Upper lobe of left lung (tissue), 6 donors: Measurements from ENCODE around the gene RFWD3. TPM values are rescaled to one million over a fixed set of nuclear protein-coding genes. Genes with fewer than 3 reads are reported as not detected.

Experiments
- ATAC-seq, 2 donors: fragments of 200-7000 bp; cut with Tn5 transposase; one replicate each; pipeline ENCODE4 v1.9.1; 2022; ENCODE audit warnings: mild to moderate bottlenecking in 2 of 2, moderate library complexity in 2 of 2; ENCODE audit not compliant: low FRiP score in 2 of 2
- DNase-seq, 2 donors: peaks; one replicate each; pipeline ENCODE4 v3.0.0-alpha.2; 2019 to 2020
- H3K27ac ChIP-seq, 4 donors: fragments of 200-600 bp; sonication (generic); one replicate each; pipeline ENCODE4 v1.5.1; 2016 to 2019
- H3K27me3 ChIP-seq, 4 donors: fragments of 200-600 bp; sonication (generic); one replicate each; pipeline ENCODE4 v1.5.1; 2017 to 2019
- H3K36me3 ChIP-seq, 4 donors: fragments of 200-600 bp; sonication (generic); one replicate each; pipeline ENCODE4 v1.5.1; 2016 to 2019
- H3K4me1 ChIP-seq, 4 donors: fragments of 200-600 bp; sonication (generic); one replicate each; pipeline ENCODE4 v1.5.1; 2018 to 2019
- H3K4me3 ChIP-seq, 4 donors: fragments of 200-600 bp; sonication (generic); one replicate each; pipeline ENCODE4 v1.5.1; 2017 to 2019; ENCODE audit warnings: mild to moderate bottlenecking in 2 of 4, moderate library complexity in 1 of 4
- H3K9me3 ChIP-seq, 4 donors: fragments of 200-600 bp; sonication (generic); one replicate each; pipeline ENCODE4 v1.5.1; 2018 to 2019
- CTCF ChIP-seq, 6 experiments: fragments of 450-650 bp in 4 of 6; fragments of 200-600 bp in 2 of 6; sonication (generic) in 2 of 6; IDR thresholded peaks; one replicate each; pipeline ENCODE4 v1.5.1; 2016 to 2019; ENCODE audit warnings: antibody characterized with exemption in 6 of 6
- EP300 ChIP-seq, 4 donors: sonication (generic); formaldehyde crosslinking; IDR thresholded peaks; one replicate each; pipeline ENCODE4 v1.5.1; 2017; ENCODE audit warnings: antibody characterized with exemption in 4 of 4, control low read depth in 2 of 4
- POLR2A ChIP-seq, 4 donors: fragments of 450-650 bp; IDR thresholded peaks; one replicate each; pipeline ENCODE4 v1.5.1; 2016 to 2017; ENCODE audit warnings: antibody characterized with exemption in 4 of 4, mild to moderate bottlenecking in 2 of 4
- POLR2AphosphoS5 ChIP-seq, 2 donors: sonication (generic); formaldehyde crosslinking; IDR thresholded peaks; one replicate each; pipeline ENCODE4 v1.5.1; 2017; ENCODE audit warnings: antibody characterized with exemption in 2 of 2
- WGBS, 2 donors: methylation state at CpG; one replicate each; pipeline ENCODE4 v1.1.5; 2017 to 2018; 5-methylcytosine and 5-hydroxymethylcytosine counted together
- total RNA-seq, 6 donors: library from RNA; depleted of rRNA in 4 of 6; stranded (reverse); fragments of >200 nt in 4 of 6; gene quantifications; one replicate each; pipeline versions ENCODE4 v1.1.0 to v1.2.1, GENCODE V29; 2016 to 2021
- donor health status: DM: no; HTN: no; CAD: no; lungs with moderate emphysema.
- donor health status: DM: no; HTN: yes; CAD: no; lungs with severe emphysema.

The RFWD3 gene
- total RNA-seq, 6 donors from 2014 or later = 6.0 to 28.6 (median 20.0) TPM

- DNase-seq (no peak), ATAC-seq (peak in 1 of 2 donors; percentile 18)
- no CpG with 5 or more reads among the region's 1 CpG for WGBS, 2 donors
- Histone ChIP-seq H3K36me3 (peaks cover 30 to 100% (median 83%) of the 10 kb centered on the region in 4 donors), H3K9me3 (no peaks in the 10 kb centered on the region), H3K4me1 (peaks cover 0 to 4% (median 0%) of the 10 kb centered on the region in 4 donors), H3K27me3 (no peaks in the 10 kb centered on the region), H3K4me3 (no peak overlapping the region), H3K27ac (no peak overlapping the region)
- no peak for TF ChIP-seq POLR2AphosphoS5 (IDR thresholded peaks at IDR 0.05)
- no peak for TF ChIP-seq EP300 (IDR thresholded peaks at IDR 0.05)
- TF ChIP-seq POLR2A (IDR thresholded peaks at IDR 0.05) = no peak
- TF ChIP-seq CTCF (IDR thresholded peaks at IDR 0.05) = no peak
These were observed 39.8 kb downstream of the RFWD3 start for GRCh38 chr16:74626741-74627416.

- no peaks in the 10 kb centered on the region for H3K4me1 ChIP-seq
- ATAC-seq = no peak
- 89 to 93% methylated on average over 12 to 14 of the region's 14 CpGs for WGBS, 2 donors
- H3K27me3 ChIP-seq = no peaks in the 10 kb centered on the region
- TF ChIP-seq CTCF (IDR thresholded peaks at IDR 0.05) (no peak), POLR2AphosphoS5 (IDR thresholded peaks at IDR 0.05) (no peak), POLR2A (IDR thresholded peaks at IDR 0.05) (no peak), EP300 (IDR thresholded peaks at IDR 0.05) (no peak)
- H3K36me3 ChIP-seq = peaks cover 27 to 97% (median 76%) of the 10 kb centered on the region in 4 donors
- no peak overlapping the region for H3K27ac ChIP-seq
- no peaks in the 10 kb centered on the region for H3K9me3 ChIP-seq
- peak in 1 of 2 donors; percentile 2 for DNase-seq
- no peak overlapping the region for H3K4me3 ChIP-seq
These were observed 41.0 kb downstream of the RFWD3 start for GRCh38 chr16:74625500-74626350.

GRCh38 chr16:74623839-74624235 lies 42.8 kb downstream of the RFWD3 start:
- Histone ChIP-seq H3K4me1 (no peaks in the 10 kb centered on the region), H3K27ac (no peak overlapping the region), H3K27me3 (no peaks in the 10 kb centered on the region), H3K9me3 (no peaks in the 10 kb centered on the region), H3K36me3 (peaks cover 22 to 81% (median 63%) of the 10 kb centered on the region in 4 donors), H3K4me3 (no peak overlapping the region)
- DNase-seq (peak in 1 of 2 donors; percentile 12), ATAC-seq (no peak)
- WGBS, 2 donors = 91 to 100% methylated on average over 2 to 6 of the region's 6 CpGs
- TF ChIP-seq POLR2A (IDR thresholded peaks at IDR 0.05) = no peak
- TF ChIP-seq CTCF (IDR thresholded peaks at IDR 0.05) = no peak
- no peak for TF ChIP-seq EP300 (IDR thresholded peaks at IDR 0.05)
- TF ChIP-seq POLR2AphosphoS5 (IDR thresholded peaks at IDR 0.05) = no peak

- no peak overlapping the region for H3K4me3 ChIP-seq
- DNase-seq (peak in 1 of 2 donors; percentile 12), ATAC-seq (peak; percentile 16 to 72)
- TF ChIP-seq CTCF (IDR thresholded peaks at IDR 0.05) = peak; percentile 37 to 64 (median 52)
- no peak for TF ChIP-seq POLR2A (IDR thresholded peaks at IDR 0.05)
- 28% methylated on average over 4 of the region's 4 CpGs for whole genome bisulfite sequencing, 2 donors
- H3K36me3 ChIP-seq = peaks cover 22 to 76% (median 59%) of the 10 kb centered on the region in 4 donors
- H3K27me3 ChIP-seq = no peaks in the 10 kb centered on the region
- no peak overlapping the region for H3K27ac ChIP-seq
- no peaks in the 10 kb centered on the region for H3K9me3 ChIP-seq
- no peaks in the 10 kb centered on the region for H3K4me1 ChIP-seq
These were observed 43.4 kb downstream of the RFWD3 start for GRCh38 chr16:74623214-74623838.
